ENCODE measurements around the gene OPHN1. TPM values are rescaled to one million over a fixed set of nuclear protein-coding genes. Genes with fewer than 3 reads are reported as not detected.
"Not testable (repeated sequence)": the region's sequence is repeated elsewhere in the genome, so short reads cannot be mapped to it uniquely, and the experiment has no call there.

OPHN1 gene
- total RNA-seq, 2 donors from 2014 or later = 5.0 to 5.9 TPM

DNA sequence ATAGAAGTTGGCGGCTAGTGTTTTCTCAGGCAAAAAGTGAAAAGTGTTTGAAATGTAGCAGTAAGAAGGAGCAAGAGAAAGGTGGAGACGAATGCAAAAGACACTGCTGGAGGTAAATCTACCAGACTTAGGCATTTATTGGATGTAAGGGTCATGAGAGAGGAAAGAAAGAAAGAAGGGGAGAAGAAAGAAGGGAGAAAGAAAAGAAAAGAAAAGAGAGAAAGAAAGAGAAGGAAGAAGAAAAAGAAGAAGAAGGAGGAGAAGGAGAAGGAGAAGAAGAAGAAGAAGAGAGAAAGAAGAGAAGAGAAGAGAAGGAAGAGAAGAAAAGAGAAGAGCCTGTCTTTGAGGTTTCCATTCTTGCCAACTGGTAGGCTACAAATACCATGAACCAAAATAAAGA, 31.2 kb downstream of the OPHN1 start:
- Histone ChIP-seq H3K27me3 (replicated peaks; ENCODE audit: insufficient read depth) (no peaks in the 10 kb centered on the region), H3K36me3 (no peaks in the 10 kb centered on the region), H3K4me1 (ENCODE audit: control insufficient read depth in 1 of 2, low read depth in 2 of 2) (peaks cover 0 to 7% of the 10 kb centered on the region in 2 donors), H3K9me3 (no peaks in the 10 kb centered on the region), H3K27ac (no peak overlapping the region), H3K4me3 (no peak overlapping the region)
- TF ChIP-seq, protein P1, sequence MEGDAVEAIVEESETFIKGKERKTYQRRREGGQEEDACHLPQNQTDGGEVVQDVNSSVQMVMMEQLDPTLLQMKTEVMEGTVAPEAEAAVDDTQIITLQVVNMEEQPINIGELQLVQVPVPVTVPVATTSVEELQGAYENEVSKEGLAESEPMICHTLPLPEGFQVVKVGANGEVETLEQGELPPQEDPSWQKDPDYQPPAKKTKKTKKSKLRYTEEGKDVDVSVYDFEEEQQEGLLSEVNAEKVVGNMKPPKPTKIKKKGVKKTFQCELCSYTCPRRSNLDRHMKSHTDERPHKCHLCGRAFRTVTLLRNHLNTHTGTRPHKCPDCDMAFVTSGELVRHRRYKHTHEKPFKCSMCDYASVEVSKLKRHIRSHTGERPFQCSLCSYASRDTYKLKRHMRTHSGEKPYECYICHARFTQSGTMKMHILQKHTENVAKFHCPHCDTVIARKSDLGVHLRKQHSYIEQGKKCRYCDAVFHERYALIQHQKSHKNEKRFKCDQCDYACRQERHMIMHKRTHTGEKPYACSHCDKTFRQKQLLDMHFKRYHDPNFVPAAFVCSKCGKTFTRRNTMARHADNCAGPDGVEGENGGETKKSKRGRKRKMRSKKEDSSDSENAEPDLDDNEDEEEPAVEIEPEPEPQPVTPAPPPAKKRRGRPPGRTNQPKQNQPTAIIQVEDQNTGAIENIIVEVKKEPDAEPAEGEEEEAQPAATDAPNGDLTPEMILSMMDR (IDR thresholded peaks at IDR 0.05) = no peak
- ATAC-seq (ENCODE audit: insufficient number of reproducible peaks, low FRiP score, low read depth) (no peak), DNase-seq (ENCODE audit: low spot score) (no peak)

DNA sequence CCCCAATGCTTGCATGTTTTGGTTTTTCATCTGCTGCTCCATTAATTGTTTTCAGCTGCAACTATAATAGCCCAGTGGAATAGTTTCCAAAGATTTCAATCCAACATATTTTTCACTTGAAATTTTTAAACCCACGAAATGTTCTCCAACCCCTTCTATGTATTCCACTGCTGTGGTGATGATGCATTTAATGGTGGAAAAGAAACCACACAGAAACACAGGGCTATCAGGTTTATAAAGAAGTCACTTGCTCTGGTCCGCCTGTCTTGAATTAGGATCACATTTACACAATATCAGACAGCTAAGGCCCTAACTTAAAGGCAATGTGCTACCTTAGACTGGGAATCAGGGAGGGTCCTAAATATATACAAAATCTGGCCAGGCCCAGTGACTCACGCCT, 35.0 kb downstream of the OPHN1 start:
- peaks cover 0 to 3% of the 10 kb centered on the region in 2 donors for H3K4me1 ChIP-seq (ENCODE audit: control insufficient read depth in 1 of 2, low read depth in 2 of 2)

DNA sequence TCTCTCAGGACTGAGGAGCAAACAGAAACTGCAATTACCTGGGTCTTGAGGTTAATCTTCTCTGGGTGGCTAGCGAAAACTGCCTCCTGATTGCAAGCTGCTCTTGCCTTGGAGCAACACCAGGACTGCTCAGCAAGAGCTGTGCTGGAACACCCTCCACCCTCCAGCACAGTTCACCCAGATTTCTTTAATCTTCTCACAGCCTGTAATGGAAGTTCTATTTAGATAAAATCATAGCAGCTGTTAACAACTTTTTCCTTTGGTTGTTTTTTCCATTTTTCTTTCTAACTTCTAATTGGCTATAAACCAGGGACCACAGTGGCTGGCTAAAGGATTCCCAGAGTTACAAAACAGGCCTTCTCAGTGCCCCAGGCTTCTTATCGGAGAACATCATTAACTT, 36.3 kb downstream of the OPHN1 start:
- H3K27me3 ChIP-seq (replicated peaks; ENCODE audit: insufficient read depth) = no peaks in the 10 kb centered on the region
- no peaks in the 10 kb centered on the region for H3K9me3 ChIP-seq
- H3K4me1 ChIP-seq (ENCODE audit: control insufficient read depth in 1 of 2, low read depth in 2 of 2) = no peaks in the 10 kb centered on the region
- H3K4me3 ChIP-seq = no peak overlapping the region
- TF ChIP-seq, protein P1 (IDR thresholded peaks at IDR 0.05) = no peak
- ATAC-seq (ENCODE audit: insufficient number of reproducible peaks, low FRiP score, low read depth) = no peak
- DNase-seq (ENCODE audit: low spot score) = no peak
- H3K36me3 ChIP-seq = no peaks in the 10 kb centered on the region
- H3K27ac ChIP-seq = no peak overlapping the region

More for the DNA sequence above, 35.0 kb downstream of the OPHN1 start:
- TF ChIP-seq, protein P1 (IDR thresholded peaks at IDR 0.05) = no peak
- ATAC-seq (ENCODE audit: insufficient number of reproducible peaks, low FRiP score, low read depth) (no peak), DNase-seq (ENCODE audit: low spot score) (no peak)
- H3K27me3 ChIP-seq (replicated peaks; ENCODE audit: insufficient read depth) = no peaks in the 10 kb centered on the region
- no peak overlapping the region for H3K27ac ChIP-seq
- no peak overlapping the region for H3K4me3 ChIP-seq
- H3K36me3 ChIP-seq = no peaks in the 10 kb centered on the region
- H3K9me3 ChIP-seq = no peaks in the 10 kb centered on the region

DNA sequence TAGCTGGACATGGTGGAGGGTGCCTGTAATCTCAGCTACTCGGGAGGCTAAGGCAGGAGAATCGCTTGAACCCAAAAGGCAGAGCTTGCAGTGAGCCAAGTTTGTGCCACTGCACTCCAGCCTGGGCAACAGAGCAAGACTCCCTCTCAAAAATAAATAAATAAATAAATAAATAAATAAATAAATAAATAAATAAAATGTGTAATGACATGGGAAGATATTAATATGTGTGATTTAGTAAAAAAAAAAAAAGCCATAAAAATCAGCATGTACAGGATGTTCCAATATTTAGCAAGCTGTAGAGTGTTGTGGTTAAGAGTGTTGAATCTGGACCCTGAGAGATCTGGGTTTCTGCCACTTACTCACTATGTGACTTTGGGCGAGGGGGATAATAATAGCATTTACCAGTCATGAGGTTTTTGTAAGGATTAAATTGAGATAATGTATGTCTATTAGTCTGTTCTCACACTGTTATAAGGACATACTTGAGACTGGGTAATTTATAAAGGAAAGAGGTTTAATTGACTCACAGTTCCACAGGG, 43.8 kb downstream of the OPHN1 start:
- H3K27me3 ChIP-seq (replicated peaks; ENCODE audit: insufficient read depth); H3K27ac ChIP-seq; DNase-seq (ENCODE audit: low spot score); H3K9me3 ChIP-seq; ATAC-seq (ENCODE audit: insufficient number of reproducible peaks, low FRiP score, low read depth); H3K36me3 ChIP-seq; H3K4me1 ChIP-seq (ENCODE audit: control insufficient read depth in 1 of 2, low read depth in 2 of 2); H3K4me3 ChIP-seq: not testable (repeated sequence)

DNA sequence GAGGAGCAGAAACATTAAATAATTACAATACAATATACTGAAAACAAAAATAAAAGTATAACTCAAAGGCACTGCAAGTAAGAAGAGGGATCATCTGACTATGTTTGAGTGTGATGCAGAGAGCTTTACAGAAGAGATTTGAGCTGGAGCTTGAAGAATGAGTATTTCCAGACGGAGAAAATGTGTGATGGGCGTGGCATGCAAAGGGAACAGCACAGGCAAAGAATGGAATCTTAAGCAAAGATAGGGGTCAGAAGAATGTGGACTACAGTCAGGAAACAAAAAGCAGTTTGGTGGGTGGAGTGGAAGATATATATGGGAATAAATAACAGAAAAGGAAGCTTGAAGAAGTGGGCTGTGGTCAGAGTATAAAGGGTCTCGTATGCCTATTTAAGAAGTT, 45.5 kb downstream of the OPHN1 start:
- Histone ChIP-seq H3K27me3 (replicated peaks; ENCODE audit: insufficient read depth) (no peaks in the 10 kb centered on the region), H3K36me3 (no peaks in the 10 kb centered on the region), H3K9me3 (no peaks in the 10 kb centered on the region), H3K4me3 (no peak overlapping the region), H3K4me1 (ENCODE audit: control insufficient read depth in 1 of 2, low read depth in 2 of 2) (no peaks in the 10 kb centered on the region), H3K27ac (no peak overlapping the region)
- ATAC-seq (ENCODE audit: insufficient number of reproducible peaks, low FRiP score, low read depth) (no peak), DNase-seq (ENCODE audit: low spot score) (no peak)
- TF ChIP-seq, protein P1 (IDR thresholded peaks at IDR 0.05) = no peak

DNA sequence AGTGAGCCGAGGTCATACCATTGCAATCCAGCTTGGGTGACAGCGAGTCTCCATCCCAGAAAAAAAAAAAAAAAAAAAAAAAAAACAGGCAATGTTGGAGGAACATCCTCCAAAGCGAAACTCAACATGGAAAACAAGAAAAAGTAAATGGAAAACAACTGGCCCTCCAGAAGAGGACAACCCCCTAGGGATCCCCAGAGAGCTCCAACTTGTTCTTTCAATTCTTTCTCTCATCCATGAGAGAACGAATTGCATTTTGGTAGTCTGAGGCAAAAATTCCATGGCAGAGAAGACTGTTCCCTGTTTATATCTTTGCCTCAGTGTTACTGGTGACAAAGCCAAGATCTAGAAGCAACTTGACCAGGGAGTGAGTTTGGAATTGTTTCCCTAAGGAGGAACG, 49.8 kb downstream of the OPHN1 start:
- no peak overlapping the region for H3K27ac ChIP-seq
- no peaks in the 10 kb centered on the region for H3K27me3 ChIP-seq (replicated peaks; ENCODE audit: insufficient read depth)
- no peak for ATAC-seq (ENCODE audit: insufficient number of reproducible peaks, low FRiP score, low read depth)

DNA sequence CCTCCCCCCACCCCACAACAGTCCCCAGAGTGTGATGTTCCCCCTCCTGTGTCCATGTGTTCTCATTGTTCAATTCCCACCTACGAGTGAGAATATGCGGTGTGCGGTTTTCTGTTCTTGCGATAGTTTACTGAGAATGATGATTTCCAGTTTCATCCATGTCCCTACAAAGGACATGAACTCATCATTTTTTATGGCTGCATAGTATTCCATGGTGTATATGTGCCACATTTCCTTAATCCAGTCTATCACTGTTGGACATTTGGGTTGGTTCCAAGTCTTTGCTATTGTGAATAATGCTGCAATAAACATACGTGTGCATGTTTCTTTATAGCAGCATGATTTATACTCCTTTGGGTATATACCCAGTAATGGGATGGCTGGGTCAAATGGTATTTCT, 55.7 kb downstream of the OPHN1 start:
- H3K4me1 ChIP-seq (ENCODE audit: control insufficient read depth in 1 of 2, low read depth in 2 of 2); ATAC-seq (ENCODE audit: insufficient number of reproducible peaks, low FRiP score, low read depth); H3K36me3 ChIP-seq; H3K27me3 ChIP-seq (replicated peaks; ENCODE audit: insufficient read depth); H3K9me3 ChIP-seq; H3K27ac ChIP-seq; DNase-seq (ENCODE audit: low spot score); H3K4me3 ChIP-seq: not testable (repeated sequence)

More for the DNA sequence above, 49.8 kb downstream of the OPHN1 start:
- Histone ChIP-seq H3K36me3 (no peaks in the 10 kb centered on the region), H3K4me3 (no peak overlapping the region), H3K9me3 (no peaks in the 10 kb centered on the region), H3K4me1 (ENCODE audit: control insufficient read depth in 1 of 2, low read depth in 2 of 2) (no peaks in the 10 kb centered on the region)
- TF ChIP-seq, protein P1 (IDR thresholded peaks at IDR 0.05) = no peak
- no peak for DNase-seq (ENCODE audit: low spot score)
